Activated T-helper 1 cell treated with Interleukin-2 at 50 U/mL for 16 hours (primary cell): Measurements from ENCODE around the gene C5orf47.

Source experiments
- DNase-seq: peaks from one replicate; pipeline ENCODE4 v3.0.0-alpha.2; 2020; ENCODE audit warnings: low read depth

The C5orf47 gene

DNA sequence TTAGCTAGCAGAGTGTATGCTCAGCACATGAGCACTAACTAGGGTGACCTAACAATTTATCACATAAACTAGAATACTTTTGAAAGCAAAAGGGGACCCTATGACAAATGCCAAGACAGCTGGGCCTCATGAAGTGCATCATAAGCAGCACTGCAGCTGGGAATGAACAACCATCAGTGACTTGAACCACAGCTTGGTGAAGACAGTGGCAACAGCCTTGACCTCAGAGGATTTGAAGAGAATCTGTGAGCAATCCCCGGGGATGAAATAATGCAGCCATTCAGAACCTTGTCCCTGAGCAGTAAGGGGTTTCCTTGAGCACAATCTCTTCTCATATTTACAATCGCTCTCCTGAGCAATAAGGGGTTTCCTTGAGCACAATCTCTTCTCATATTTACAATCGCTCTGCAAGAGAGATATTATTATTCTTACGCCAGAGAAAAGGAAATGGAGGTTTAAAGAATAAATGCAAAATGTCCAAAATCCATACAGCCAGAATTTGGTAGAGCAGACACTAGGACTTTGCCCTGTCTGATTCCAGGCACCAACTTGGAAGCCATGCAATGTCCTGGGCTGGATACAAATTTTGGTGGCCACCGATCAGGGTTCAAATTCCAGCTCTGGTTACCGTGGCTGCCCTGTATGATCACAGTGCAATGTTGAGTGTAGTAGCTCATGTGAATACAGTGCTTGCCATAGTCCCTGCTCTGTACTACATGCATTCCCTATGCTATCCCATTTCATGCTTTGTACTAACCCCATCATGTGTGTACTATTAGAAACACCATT is 55.7 kb downstream of the C5orf47 start:
- no peak for DNase-seq

DNA sequence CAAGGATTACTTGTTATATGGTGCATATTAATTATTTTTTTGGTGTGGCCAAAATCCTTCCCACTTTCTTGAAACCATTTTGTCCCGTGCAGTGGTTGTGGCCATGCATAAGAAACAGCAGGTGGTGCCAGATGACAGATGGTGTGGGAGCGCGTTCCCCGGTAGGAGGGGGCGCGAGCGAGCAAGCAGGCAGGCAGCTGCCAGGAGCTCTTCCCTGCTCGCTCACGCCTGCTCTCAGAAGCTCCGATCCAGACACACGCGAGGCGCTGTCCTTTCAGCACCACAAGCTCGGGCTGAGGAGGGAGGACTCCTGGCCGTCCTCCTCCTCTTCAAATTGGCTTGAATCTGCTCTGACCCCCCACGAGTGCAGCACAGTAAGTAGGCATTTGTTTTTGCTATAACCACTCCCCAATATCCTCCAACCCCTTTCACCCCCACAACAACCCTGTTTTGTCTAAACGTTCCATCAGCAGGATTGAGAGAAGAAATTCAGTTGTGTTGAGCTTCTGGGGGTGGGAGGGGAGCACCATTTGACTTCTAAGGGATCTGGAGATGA is 56.6 kb downstream of the C5orf47 start, which contains the start of gene NSG2:
TSS of gene NSG2 (plus strand) at position 237 of the 556 bp plus-strand sequence. CDS start 1,050 bp downstream, outside the sequence.
- no peak for DNase-seq

- no peak for DNase-seq
Observed at GRCh38 chr5:174046558-174046957, 57.6 kb downstream of the C5orf47 start.

DNA sequence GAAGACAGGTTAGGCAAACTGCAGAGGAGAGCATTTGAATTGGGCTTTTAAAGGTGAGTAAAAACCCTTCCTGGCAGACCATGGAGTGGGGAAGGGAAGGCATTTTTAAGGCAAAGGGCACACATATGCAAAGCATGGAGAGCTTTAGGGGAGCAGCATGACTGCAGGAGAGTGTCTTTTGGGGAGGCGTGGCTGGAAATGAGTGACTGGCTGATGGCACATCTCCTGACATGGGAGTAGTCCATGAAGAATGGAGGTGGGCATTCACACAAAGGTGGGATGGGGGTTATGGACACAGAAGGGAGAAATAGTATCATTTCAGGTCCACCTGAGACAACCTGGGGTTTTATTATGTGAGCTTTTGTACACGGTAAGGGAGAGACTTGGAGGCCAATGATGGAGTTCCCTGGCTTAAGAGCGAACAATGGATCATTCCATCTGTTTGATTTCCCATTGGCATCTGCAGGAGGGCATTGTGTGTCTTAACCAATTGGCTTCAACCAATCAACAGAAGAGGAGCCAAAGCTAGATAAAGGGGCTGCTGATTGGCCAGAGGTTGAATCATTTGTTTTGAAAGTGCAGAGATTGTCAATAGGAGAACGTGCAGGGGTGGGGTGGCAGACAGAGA is 58.6 kb downstream of the C5orf47 start:
- no peak for DNase-seq

- DNase-seq = no peak
Observed at GRCh38 chr5:174052636-174053035, 63.7 kb downstream of the C5orf47 start.

GRCh38 chr5:174053905-174054304 is 64.9 kb downstream of the C5orf47 start:
- DNase-seq = no peak
